Epithelial cell of prostate (primary cell): Measurements from ENCODE around the gene MYO18A.
A peak's percentile ranks its signal among the peaks of the same experiment; 100 is the strongest.
"Not testable (repeated sequence)": the region's sequence is repeated elsewhere in the genome, so short reads cannot be mapped to it uniquely, and the experiment has no call there.

Experiments
- DNase-seq: peaks from one replicate; pipeline ENCODE4 v3.0.0-alpha.2; 2011; ENCODE audit warnings: low read depth, low spot score
- H3K27ac ChIP-seq: fragments of 450-650 bp; 2 replicates; pipeline ENCODE4 v1.5.1; 2017; ENCODE audit warnings: mild to moderate bottlenecking

MYO18A gene

GRCh38 chr17:29195465-29196081 lies 15.4 kb upstream of the MYO18A start:
- H3K27ac ChIP-seq: peak overlapping the region; percentile 53
- DNase-seq: no peak

GRCh38 chr17:29194669-29195068 lies 14.5 kb upstream of the MYO18A start:
- DNase-seq: no peak
- H3K27ac ChIP-seq: peak overlapping the region; percentile 53

GRCh38 chr17:29193146-29193545 lies 12.9 kb upstream of the MYO18A start:
- no peak overlapping the region for H3K27ac ChIP-seq
- DNase-seq: no peak

DNA sequence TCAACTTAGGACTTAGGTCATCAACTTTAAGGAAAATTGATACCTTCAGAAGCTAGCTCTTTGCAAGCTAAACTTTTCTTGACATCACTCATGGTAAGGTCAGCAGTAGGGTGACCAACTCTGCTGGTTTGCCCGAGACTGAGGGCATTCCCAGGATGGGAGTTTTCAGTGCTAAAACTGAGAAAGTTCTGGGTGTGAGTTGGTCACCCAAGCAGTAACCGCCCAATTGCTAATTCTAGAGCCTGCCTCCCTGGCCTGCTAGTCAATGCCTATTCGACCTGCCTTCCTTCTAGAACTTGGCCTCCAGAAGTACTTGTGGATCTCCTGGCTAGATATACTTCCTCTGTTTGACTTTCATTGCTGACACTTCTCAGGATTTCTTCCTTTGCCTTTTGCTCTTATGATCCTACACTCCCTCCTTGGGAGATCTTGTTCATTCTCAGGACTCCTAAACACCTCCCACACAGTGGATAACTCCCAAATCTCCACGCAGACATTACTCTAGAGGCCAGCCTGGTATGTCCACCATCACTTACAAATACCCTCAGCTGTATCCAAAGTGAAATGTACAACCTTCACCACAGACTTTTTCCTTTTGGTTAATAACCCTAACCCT lies 10.5 kb upstream of the MYO18A start:
- DNase-seq: no peak
- H3K27ac ChIP-seq: no peak overlapping the region

DNA sequence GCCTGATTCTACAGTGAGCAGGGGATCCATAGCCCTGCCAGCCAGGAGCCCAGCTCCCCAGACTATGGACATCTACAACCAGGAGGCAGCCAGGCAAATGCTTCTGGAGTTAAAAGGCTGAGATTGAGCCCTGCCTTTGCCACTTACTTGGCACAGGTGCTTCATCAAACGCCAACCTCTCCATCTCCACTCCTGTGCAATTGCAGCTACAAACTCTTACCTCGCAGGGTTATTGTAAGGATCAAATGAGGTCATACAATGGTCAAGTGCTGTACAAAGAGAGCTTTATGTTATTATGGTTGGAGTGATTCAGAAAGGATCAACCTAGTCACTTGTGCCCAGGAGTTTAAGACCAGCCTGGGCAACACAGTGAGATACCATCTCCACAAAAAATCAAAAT lies 9.8 kb upstream of the MYO18A start:
- no peak overlapping the region for H3K27ac ChIP-seq
- DNase-seq: no peak

DNA sequence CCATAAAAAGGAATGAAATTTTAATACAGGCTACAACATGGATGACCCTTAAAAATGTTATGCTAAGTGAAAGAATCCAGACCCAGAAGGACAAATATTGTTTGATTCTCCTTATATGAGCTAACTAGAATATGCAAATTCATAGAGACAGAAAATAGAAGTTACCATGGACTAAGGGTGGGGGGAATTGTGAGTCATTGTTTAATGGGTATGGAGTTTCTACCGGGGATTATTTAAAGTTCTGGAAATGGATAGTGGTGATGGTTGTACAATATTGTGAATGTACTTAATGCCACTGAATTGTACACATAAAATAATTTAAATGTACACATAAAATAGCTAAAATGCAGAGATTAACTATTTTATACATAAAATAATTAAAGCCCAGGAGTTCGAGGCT lies 9.2 kb upstream of the MYO18A start:
- no peak for DNase-seq
- no peak overlapping the region for H3K27ac ChIP-seq

DNA sequence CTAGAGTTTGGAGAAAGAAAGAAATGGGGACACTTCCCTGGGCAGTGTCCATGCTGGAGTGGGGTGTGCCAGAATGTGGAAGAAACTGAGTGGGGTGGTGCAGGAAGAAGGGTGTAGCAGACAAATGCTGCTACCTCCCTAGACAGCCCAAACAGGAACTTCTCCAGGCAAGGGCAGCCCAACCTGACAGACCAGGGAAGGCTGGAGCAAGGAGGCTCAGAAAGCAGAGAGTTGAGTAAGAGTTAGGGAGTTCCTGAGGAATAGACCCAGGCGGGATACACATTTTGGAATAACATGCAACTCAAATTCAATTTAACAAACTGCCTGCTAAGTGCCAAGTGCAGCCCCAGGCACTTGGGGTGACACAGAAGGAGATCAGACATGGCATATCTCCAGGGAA lies 1.0 kb upstream of the MYO18A start:
- peak; percentile 14 for DNase-seq
- H3K27ac ChIP-seq: peak overlapping the region; percentile 97

- DNase-seq: no peak
- H3K27ac ChIP-seq: peak overlapping the region; percentile 97
These were observed 576 bp upstream of the MYO18A start for GRCh38 chr17:29180788-29181160.

DNA sequence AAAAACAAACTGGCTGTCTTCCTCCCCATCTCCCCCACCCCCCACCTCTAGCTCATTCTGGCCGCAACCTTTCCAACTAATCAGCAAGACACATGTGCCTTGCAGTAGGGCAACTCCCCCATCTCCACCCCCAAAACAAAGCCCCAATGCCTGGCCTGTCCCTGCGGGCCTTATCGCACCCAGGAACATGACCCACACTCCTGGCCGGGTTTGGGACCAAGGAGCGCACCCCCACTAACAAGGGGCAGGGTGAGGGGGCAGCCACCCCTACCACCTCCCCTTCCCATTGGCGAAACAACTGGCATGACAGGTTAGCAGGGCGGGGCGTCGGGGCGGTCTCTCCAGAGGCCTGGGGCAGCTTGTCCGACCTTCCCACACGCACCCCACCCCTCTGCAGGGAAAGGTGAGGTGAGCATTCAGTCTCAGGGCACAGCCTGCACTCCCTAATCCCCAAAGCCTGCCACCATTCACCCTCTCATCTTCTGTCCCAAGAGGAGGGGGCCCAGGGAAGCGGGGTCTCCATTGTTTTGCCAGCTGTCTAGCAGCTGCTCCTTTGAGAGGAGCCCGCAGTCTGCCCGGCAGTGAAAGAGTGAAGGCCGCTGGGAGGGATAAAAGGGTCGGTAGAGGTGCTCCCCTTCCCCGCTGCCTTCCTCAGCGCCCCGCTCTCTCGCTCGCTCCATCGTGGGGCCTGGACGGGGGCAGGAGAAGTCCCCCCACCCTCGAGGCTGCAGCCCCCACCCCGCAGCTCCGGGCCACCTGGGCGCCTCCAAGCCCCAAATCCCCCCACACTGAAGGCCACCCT lies 765 bp downstream of the MYO18A start:
- DNase-seq: peak; percentile 16
- peak overlapping the region; percentile 97 for H3K27ac ChIP-seq

GRCh38 chr17:29178750-29179231 lies 1.4 kb downstream of the MYO18A start:
- DNase-seq: peak; percentile 57
- H3K27ac ChIP-seq: peak overlapping the region; percentile 97

DNA sequence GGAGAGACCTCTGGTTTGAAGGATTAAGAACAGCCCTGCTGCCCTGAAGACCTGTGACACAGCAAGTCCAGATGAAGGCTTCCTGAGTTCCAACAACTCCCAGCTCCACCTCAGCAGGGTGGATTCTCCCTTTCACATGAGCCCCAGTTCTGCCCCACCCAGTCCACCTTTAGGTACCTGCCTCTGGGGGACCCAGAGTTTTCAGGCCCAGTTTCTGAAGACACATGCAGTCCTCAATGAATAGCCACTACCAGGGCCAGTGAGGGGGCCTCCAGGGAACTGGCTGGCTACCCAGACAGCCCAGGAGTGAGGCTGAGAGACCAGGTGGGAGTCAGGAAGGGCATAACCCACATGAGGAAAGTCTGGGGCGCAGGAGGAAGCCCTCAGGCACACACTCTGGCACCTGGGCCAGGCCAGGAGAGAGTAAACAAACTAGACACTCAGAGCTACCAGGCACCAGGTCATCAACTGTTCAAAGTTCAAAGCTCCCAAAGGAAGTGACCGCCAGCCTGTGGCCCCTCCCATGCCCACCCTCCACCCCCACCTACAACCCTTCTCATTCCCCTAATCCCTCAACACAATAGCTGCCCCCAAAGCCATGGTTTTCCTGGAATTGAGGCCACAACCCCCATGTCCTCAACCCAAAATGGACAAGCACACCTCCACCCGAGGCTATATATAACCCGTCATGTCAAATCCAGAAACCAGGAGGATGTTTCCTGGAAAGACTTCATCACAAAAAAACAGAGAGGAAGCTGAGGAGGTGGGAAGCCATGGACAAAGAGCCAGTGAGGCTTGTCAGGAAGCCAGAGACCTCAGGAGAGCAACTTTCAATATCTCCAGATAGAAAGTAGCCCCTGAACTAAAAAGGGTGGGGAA lies 2.1 kb downstream of the MYO18A start:
- H3K27ac ChIP-seq: peak overlapping the region; percentile 97
- DNase-seq: no peak

DNA sequence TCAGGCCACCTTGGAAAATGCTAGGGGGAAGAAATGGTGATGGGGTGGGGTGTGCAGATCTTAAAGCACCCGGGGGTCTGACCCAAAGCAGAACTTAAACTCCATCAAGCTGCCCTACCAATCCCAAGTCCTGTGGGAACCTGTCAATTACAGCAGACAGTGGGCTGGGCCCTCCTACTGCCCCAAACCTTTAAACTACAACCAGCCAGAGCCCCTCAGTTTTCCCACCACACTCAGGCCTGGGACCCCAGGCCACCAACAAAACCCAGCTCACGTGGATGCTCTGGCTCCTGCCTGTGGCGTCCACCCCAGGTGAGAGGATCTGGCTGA lies 2.7 kb downstream of the MYO18A start:
- H3K27ac ChIP-seq: peak overlapping the region; percentile 97
- no peak for DNase-seq

DNA sequence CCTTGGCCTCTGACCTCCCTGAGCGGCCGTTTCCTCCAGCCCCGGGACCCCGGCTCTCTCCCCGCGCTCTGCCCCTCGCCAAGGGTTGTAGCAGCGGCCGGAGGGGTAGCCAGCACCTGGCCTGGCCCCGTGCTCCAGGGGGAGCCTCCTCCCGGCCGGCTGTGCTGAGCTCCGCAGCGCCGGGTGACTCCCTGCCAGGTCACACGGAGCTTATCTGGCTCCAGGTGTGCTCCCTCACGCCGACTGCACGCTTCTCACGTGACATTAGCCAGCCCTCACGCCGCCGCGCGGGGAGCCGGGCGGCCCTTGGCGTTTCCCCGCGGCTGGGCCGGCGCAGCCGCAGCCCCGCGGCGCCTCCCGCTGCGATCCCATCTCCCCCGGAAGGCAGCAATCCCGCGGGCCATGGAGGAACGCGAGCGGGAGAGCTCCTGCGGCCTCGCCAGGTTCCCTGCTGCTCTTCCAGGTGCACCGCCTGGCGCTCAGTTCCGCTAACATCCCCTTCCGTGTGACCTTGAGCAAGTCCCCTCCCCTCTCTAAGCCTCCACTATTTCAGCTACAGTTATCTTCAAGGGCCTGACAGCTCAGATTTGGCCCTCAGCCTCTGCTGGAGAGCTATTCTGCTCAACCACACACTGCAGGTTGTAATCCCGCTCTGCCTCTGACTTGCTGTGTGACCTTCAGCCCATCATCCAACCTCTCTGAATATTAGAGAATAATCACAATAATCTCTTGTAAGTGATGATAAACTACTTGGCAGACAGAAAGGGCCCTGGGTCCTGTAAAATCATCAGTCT lies 3.4 kb downstream of the MYO18A start:
- peak overlapping the region; percentile 97 for H3K27ac ChIP-seq
- no peak for DNase-seq

- H3K27ac ChIP-seq: no peak overlapping the region
- no peak for DNase-seq
These were observed 4.8 kb downstream of the MYO18A start for GRCh38 chr17:29175349-29175748.

DNA sequence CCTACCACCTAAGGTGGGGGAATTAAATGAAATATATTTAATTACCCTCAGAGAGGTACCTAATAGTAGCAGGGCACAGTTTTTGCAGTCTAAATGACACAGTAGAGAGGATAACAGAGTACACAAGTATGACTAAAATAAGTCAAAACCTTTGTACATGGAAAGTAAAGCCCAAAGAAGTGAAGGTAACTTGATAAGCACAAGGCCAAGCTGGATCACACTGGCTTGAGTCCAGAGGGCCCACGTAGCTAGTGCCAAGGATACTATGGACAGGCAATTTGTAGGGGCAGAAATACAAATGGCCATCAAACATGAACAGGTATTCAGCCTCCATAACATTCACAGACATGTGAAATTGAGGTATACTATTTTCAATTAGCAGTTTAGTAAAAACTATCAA lies 7.6 kb downstream of the MYO18A start:
- no peak overlapping the region for H3K27ac ChIP-seq
- DNase-seq: no peak

- no peak for DNase-seq
- no peak overlapping the region for H3K27ac ChIP-seq
These were observed 9.5 kb downstream of the MYO18A start for GRCh38 chr17:29170682-29171081.

DNA sequence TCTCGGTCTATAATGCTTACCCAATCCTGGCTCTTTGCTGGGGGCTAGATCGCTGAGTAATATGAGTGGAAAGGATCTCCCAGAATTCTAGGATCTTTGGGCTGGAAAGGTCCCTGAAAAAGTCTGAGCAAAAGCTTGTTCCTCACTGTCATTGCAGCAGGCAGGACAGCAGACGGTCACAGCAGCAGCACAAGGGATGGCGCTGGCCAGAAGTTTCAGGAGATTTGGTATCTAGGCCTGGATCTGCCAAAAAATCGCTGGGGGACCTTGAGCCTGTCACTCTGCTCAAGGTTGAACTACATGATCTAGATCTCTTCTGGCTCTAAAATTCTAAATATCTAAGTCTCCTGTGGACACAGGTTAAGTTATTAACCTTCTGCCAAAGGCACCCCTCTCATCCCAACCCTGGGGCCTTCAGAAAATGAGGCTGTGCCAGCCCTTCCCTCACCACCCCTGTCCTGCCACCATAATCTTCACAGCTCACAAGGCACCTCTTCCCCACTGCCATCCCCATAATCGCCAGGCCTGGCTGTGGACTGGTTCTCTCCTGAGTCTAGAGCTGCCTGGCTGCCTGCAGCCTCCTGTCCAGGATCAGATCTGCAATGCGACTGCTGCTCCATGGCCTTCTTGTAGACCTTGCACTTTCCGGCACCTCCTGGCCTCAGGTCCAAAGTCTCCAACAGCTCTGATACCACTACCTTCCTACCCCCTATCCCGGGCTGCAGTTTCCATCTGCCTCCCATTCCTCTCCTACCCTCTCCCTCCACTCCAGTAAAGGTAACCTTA lies 10.2 kb downstream of the MYO18A start:
- H3K27ac ChIP-seq: no peak overlapping the region
- no peak for DNase-seq

- DNase-seq, H3K27ac ChIP-seq: not testable (repeated sequence)
These were observed 11.5 kb downstream of the MYO18A start for GRCh38 chr17:29168759-29169126.
